ENCODE measurements around the gene NT5C1A.

NT5C1A gene

GRCh38 chr1:39649636-39650185 is 22.2 kb downstream of the NT5C1A start:
- Histone ChIP-seq H2AFZ (ENCODE audit: low read depth, low read length) (no peak overlapping the region), H3K18ac (ENCODE audit: low read depth in 1 of 2, low read length in 2 of 2) (no peak overlapping the region), H3K27me3 (ENCODE audit: control insufficient read depth in 1 of 2, insufficient read depth in 1 of 2, low read length in 2 of 2) (peaks cover 47 to 56% of the 10 kb centered on the region in 2 experiments), H3K14ac (ENCODE audit: low read length in 2 of 2) (no peak overlapping the region), H3K27ac (ENCODE audit: low read length, poor library complexity, severe bottlenecking) (no peak overlapping the region), H3K4ac (ENCODE audit: low read depth in 1 of 2, low read length in 2 of 2) (no peak overlapping the region), H3K4me1 (ENCODE audit: control insufficient read depth, insufficient read depth, low read depth, low read length) (peaks cover 6% of the 10 kb centered on the region), H4K8ac (ENCODE audit: low read length) (no peak overlapping the region), H2BK5ac (ENCODE audit: low read depth, low read length, poor library complexity, severe bottlenecking) (no peak overlapping the region), H3K4me2 (ENCODE audit: low read length, poor library complexity, severe bottlenecking) (no peak overlapping the region), H2AK5ac (ENCODE audit: low read length, severe bottlenecking) (no peak overlapping the region), H2BK120ac (ENCODE audit: low read depth, low read length) (no peak overlapping the region), H3K79me1 (replicated peaks; ENCODE audit: low read length, poor library complexity, severe bottlenecking) (no peaks in the 10 kb centered on the region), H3K9me3 (ENCODE audit: control insufficient read depth, low read length) (no peaks in the 10 kb centered on the region), H2BK15ac (ENCODE audit: low read depth, poor library complexity, severe bottlenecking) (no peak overlapping the region), H3K36me3 (ENCODE audit: control insufficient read depth in 1 of 2, insufficient read depth in 2 of 2, low read depth in 1 of 2, low read length in 2 of 2) (no peaks in the 10 kb centered on the region), H3K23ac (ENCODE audit: low read length in 2 of 2) (no peak overlapping the region), H3K9ac (ENCODE audit: low read length) (no peak overlapping the region), H4K91ac (ENCODE audit: low read length) (no peak overlapping the region), H3K4me3 (ENCODE audit: insufficient read depth in 1 of 2, low read depth in 1 of 2, low read length in 2 of 2) (no peak overlapping the region), H2BK12ac (ENCODE audit: low read length in 2 of 2) (no peak overlapping the region)
- 97% methylated on average over 2 of the region's 2 CpGs for WGBS
- DNase-seq: no peak

DNA sequence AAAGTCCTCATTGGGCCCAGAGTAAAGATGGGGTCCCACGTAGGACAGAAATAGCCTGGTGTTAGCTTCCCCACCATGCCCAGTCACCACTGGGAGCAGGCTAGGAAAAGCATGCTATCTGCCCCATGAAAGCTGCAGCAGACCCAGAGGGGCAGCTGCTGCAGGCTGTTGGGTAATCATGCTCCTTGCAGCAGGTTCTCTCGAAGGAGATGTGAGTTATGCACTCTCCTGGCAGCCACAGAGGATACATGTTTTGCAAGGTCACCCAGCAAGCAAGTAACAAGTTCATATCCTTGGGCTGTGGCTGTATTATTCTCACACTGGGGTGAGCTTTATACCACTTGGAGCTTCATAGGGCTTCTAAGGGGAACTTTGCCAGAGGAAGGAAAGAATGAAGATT is 23.4 kb downstream of the NT5C1A start:
- H4K91ac ChIP-seq (ENCODE audit: low read length): no peak overlapping the region
- peak; percentile 49 for DNase-seq
- no peaks in the 10 kb centered on the region for H3K9me3 ChIP-seq (ENCODE audit: control insufficient read depth, low read length)
- H4K8ac ChIP-seq (ENCODE audit: low read length): no peak overlapping the region
- H3K23ac ChIP-seq (ENCODE audit: low read length in 2 of 2): no peak overlapping the region
- no peaks in the 10 kb centered on the region for H3K36me3 ChIP-seq (ENCODE audit: control insufficient read depth in 1 of 2, insufficient read depth in 2 of 2, low read depth in 1 of 2, low read length in 2 of 2)
- no peak overlapping the region for H3K18ac ChIP-seq (ENCODE audit: low read depth in 1 of 2, low read length in 2 of 2)
- peaks cover 49 to 56% of the 10 kb centered on the region in 2 experiments for H3K27me3 ChIP-seq (ENCODE audit: control insufficient read depth in 1 of 2, insufficient read depth in 1 of 2, low read length in 2 of 2)
- H3K4ac ChIP-seq (ENCODE audit: low read depth in 1 of 2, low read length in 2 of 2): no peak overlapping the region
- no peak overlapping the region for H2AK5ac ChIP-seq (ENCODE audit: low read length, severe bottlenecking)
- no peak overlapping the region for H2AFZ ChIP-seq (ENCODE audit: low read depth, low read length)
- no peak overlapping the region for H3K14ac ChIP-seq (ENCODE audit: low read length in 2 of 2)
- WGBS: 60% methylated on average over 2 of the region's 2 CpGs
- H3K4me2 ChIP-seq (ENCODE audit: low read length, poor library complexity, severe bottlenecking): no peak overlapping the region
- H2BK12ac ChIP-seq (ENCODE audit: low read length in 2 of 2): no peak overlapping the region
- H2BK5ac ChIP-seq (ENCODE audit: low read depth, low read length, poor library complexity, severe bottlenecking): no peak overlapping the region
- peaks cover 6% of the 10 kb centered on the region for H3K4me1 ChIP-seq (ENCODE audit: control insufficient read depth, insufficient read depth, low read depth, low read length)
- no peak overlapping the region for H2BK120ac ChIP-seq (ENCODE audit: low read depth, low read length)
- H2BK15ac ChIP-seq (ENCODE audit: low read depth, poor library complexity, severe bottlenecking): no peak overlapping the region
- no peaks in the 10 kb centered on the region for H3K79me1 ChIP-seq (replicated peaks; ENCODE audit: low read length, poor library complexity, severe bottlenecking)
- no peak overlapping the region for H3K27ac ChIP-seq (ENCODE audit: low read length, poor library complexity, severe bottlenecking)
- no peak overlapping the region for H3K4me3 ChIP-seq (ENCODE audit: insufficient read depth in 1 of 2, low read depth in 1 of 2, low read length in 2 of 2)
- no peak overlapping the region for H3K9ac ChIP-seq (ENCODE audit: low read length)

DNA sequence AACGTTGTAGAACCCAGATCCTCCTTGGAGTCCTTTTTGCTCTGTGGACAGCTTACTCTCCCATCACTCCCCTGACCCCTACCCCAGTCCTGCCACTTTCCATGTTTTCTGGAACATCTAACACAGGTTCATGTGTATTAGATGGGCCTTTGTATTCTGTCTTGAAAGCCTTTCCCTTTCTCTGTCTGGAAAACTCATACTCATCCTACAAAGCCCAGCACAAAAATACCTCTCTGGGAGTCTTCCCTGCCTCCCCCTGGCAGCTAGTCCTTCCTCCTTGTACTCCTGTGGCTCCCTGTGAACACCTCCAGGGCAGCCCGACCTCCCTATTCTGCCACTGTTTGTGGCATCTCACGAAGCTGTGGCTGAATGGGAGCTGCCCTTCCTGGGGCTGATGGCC is 24.7 kb downstream of the NT5C1A start:
- H3K4me1 ChIP-seq (ENCODE audit: control insufficient read depth, insufficient read depth, low read depth, low read length): peaks cover 6% of the 10 kb centered on the region
- H2BK15ac ChIP-seq (ENCODE audit: low read depth, poor library complexity, severe bottlenecking): no peak overlapping the region
- peak overlapping the region in 1 of 2 experiments; percentile 32 for H3K4ac ChIP-seq (ENCODE audit: low read depth in 1 of 2, low read length in 2 of 2)
- H3K36me3 ChIP-seq (ENCODE audit: control insufficient read depth in 1 of 2, insufficient read depth in 2 of 2, low read depth in 1 of 2, low read length in 2 of 2): no peaks in the 10 kb centered on the region
- H2AK5ac ChIP-seq (ENCODE audit: low read length, severe bottlenecking): no peak overlapping the region
- H4K8ac ChIP-seq (ENCODE audit: low read length): peak overlapping the region; percentile 70
- H3K27ac ChIP-seq (ENCODE audit: low read length, poor library complexity, severe bottlenecking): no peak overlapping the region
- no peaks in the 10 kb centered on the region for H3K9me3 ChIP-seq (ENCODE audit: control insufficient read depth, low read length)
- peak overlapping the region; percentile 46 to 58 for H3K18ac ChIP-seq (ENCODE audit: low read depth in 1 of 2, low read length in 2 of 2)
- H3K14ac ChIP-seq (ENCODE audit: low read length in 2 of 2): peak overlapping the region in 1 of 2 experiments; percentile 87
- no peak overlapping the region for H3K4me2 ChIP-seq (ENCODE audit: low read length, poor library complexity, severe bottlenecking)
- no peak overlapping the region for H3K9ac ChIP-seq (ENCODE audit: low read length)
- H2AFZ ChIP-seq (ENCODE audit: low read depth, low read length): peak overlapping the region; percentile 47
- 74% methylated on average over 3 of the region's 3 CpGs for WGBS
- no peak overlapping the region for H3K4me3 ChIP-seq (ENCODE audit: insufficient read depth in 1 of 2, low read depth in 1 of 2, low read length in 2 of 2)
- H3K79me1 ChIP-seq (replicated peaks; ENCODE audit: low read length, poor library complexity, severe bottlenecking): no peaks in the 10 kb centered on the region
- H3K23ac ChIP-seq (ENCODE audit: low read length in 2 of 2): no peak overlapping the region
- peak overlapping the region; percentile 45 for H2BK120ac ChIP-seq (ENCODE audit: low read depth, low read length)
- no peak for DNase-seq
- H2BK12ac ChIP-seq (ENCODE audit: low read length in 2 of 2): peak overlapping the region; percentile 14 to 87
- no peak overlapping the region for H2BK5ac ChIP-seq (ENCODE audit: low read depth, low read length, poor library complexity, severe bottlenecking)
- peak overlapping the region; percentile 43 for H4K91ac ChIP-seq (ENCODE audit: low read length)
- H3K27me3 ChIP-seq (ENCODE audit: control insufficient read depth in 1 of 2, insufficient read depth in 1 of 2, low read length in 2 of 2): peaks cover 48 to 56% of the 10 kb centered on the region in 2 experiments

GRCh38 chr1:39646232-39647081 is 25.4 kb downstream of the NT5C1A start:
- Histone ChIP-seq H4K91ac (ENCODE audit: low read length) (peak overlapping the region; percentile 6), H3K4me2 (ENCODE audit: low read length, poor library complexity, severe bottlenecking) (no peak overlapping the region), H3K4me3 (ENCODE audit: insufficient read depth in 1 of 2, low read depth in 1 of 2, low read length in 2 of 2) (no peak overlapping the region), H2BK120ac (ENCODE audit: low read depth, low read length) (no peak overlapping the region), H2AFZ (ENCODE audit: low read depth, low read length) (peak overlapping the region; percentile 29), H3K36me3 (ENCODE audit: control insufficient read depth in 1 of 2, insufficient read depth in 2 of 2, low read depth in 1 of 2, low read length in 2 of 2) (no peaks in the 10 kb centered on the region), H3K4me1 (ENCODE audit: control insufficient read depth, insufficient read depth, low read depth, low read length) (peaks cover 6% of the 10 kb centered on the region), H2BK5ac (ENCODE audit: low read depth, low read length, poor library complexity, severe bottlenecking) (no peak overlapping the region), H4K8ac (ENCODE audit: low read length) (peak overlapping the region; percentile 66), H2BK12ac (ENCODE audit: low read length in 2 of 2) (peak overlapping the region in 1 of 2 experiments; percentile 37), H2BK15ac (ENCODE audit: low read depth, poor library complexity, severe bottlenecking) (no peak overlapping the region), H2AK5ac (ENCODE audit: low read length, severe bottlenecking) (no peak overlapping the region), H3K23ac (ENCODE audit: low read length in 2 of 2) (no peak overlapping the region), H3K9me3 (ENCODE audit: control insufficient read depth, low read length) (no peaks in the 10 kb centered on the region), H3K18ac (ENCODE audit: low read depth in 1 of 2, low read length in 2 of 2) (peak overlapping the region; percentile 72 to 77), H3K79me1 (replicated peaks; ENCODE audit: low read length, poor library complexity, severe bottlenecking) (no peaks in the 10 kb centered on the region), H3K27me3 (ENCODE audit: control insufficient read depth in 1 of 2, insufficient read depth in 1 of 2, low read length in 2 of 2) (peaks cover 48 to 56% of the 10 kb centered on the region in 2 experiments), H3K4ac (ENCODE audit: low read depth in 1 of 2, low read length in 2 of 2) (peak overlapping the region in 1 of 2 experiments; percentile 20), H3K14ac (ENCODE audit: low read length in 2 of 2) (no peak overlapping the region), H3K9ac (ENCODE audit: low read length) (no peak overlapping the region), H3K27ac (ENCODE audit: low read length, poor library complexity, severe bottlenecking) (no peak overlapping the region)
- peak; percentile 88 for DNase-seq
- WGBS: 18% methylated on average over 12 of the region's 12 CpGs
